Tibial artery (tissue), 4 donors: Measurements from ENCODE around the gene FBLIM1.

ENCODE experiments used
- DNase-seq, 2 donors: peaks; one replicate each; pipeline ENCODE4 v3.0.0-alpha.2; 2019
- H3K27ac ChIP-seq, 2 donors: fragments of 200-600 bp; sonication (generic) in 1 of 2; 1 replicate in 1 of 2; 2 replicates in 1 of 2; pipeline ENCODE4 v1.5.1; 2018 to 2019; ENCODE audit warnings: mild to moderate bottlenecking in 1 of 2
- H3K27me3 ChIP-seq, 2 donors: fragments of 200-600 bp; sonication (generic) in 1 of 2; one replicate each; pipeline versions ENCODE4 v1.5.1 to v1.6.0; 2016 to 2019
- H3K36me3 ChIP-seq, 3 donors: fragments of 200-600 bp; sonication (generic) in 2 of 3; one replicate each; pipeline ENCODE4 v1.5.1; 2016 to 2019; ENCODE audit warnings: mild to moderate bottlenecking in 2 of 3
- H3K4me1 ChIP-seq, 4 donors: fragments of 200-600 bp; sonication (generic) in 2 of 4; 1 replicate in 3 of 4; 2 replicates in 1 of 4; pipeline ENCODE4 v1.5.1; 2016 to 2019
- H3K4me3 ChIP-seq, 2 donors: fragments of 200-600 bp; sonication (generic) in 1 of 2; 1 replicate in 1 of 2; 2 replicates in 1 of 2; pipeline ENCODE4 v1.5.1; 2018 to 2019; ENCODE audit warnings: mild to moderate bottlenecking in 2 of 2
- H3K9me3 ChIP-seq, 3 donors: fragments of 200-600 bp; sonication (generic) in 1 of 3; one replicate each; pipeline ENCODE4 v1.5.1; 2016 to 2019
- CTCF ChIP-seq, 2 experiments: fragments of 200-600 bp in 1 of 2; fragments of 450-650 bp in 1 of 2; IDR thresholded peaks; one replicate each; pipeline ENCODE4 v1.5.1; 2017 to 2019; ENCODE audit warnings: antibody characterized with exemption in 2 of 2, mild to moderate bottlenecking in 1 of 2, moderate library complexity in 1 of 2
- intact Hi-C: fragments of 100-400 bp; cut with DNase I; formaldehyde crosslinking; loops from one replicate; pipeline ENCODE4 v1.15.0; 2023; ENCODE audit warnings: low total_unique reads

FBLIM1 gene

GRCh38 chr1:15835741-15836510 lies 77.3 kb downstream of the FBLIM1 start:
- Histone ChIP-seq H3K27ac (peak overlapping the region; percentile 99), H3K4me1 (peaks cover 0 to 38% (median 15%) of the 10 kb centered on the region in 4 donors), H3K9me3 (no peaks in the 10 kb centered on the region), H3K27me3 (no peaks in the 10 kb centered on the region), H3K4me3 (peak overlapping the region; percentile 83 to 85), H3K36me3 (no peaks in the 10 kb centered on the region)
- DNase-seq, result peak; percentile 100
- TF ChIP-seq CTCF (IDR thresholded peaks at IDR 0.05), result no peak
- intact Hi-C loops, result no loop called here
